ENCODE measurements around the gene PAPOLB. TPM values are rescaled to one million over a fixed set of nuclear protein-coding genes. Genes with fewer than 3 reads are reported as not detected.
"Not testable (repeated sequence)": the region's sequence is repeated elsewhere in the genome, so short reads cannot be mapped to it uniquely, and the experiment has no call there.

Gene PAPOLB
- 0.04 and 0.07 TPM in 2 replicates for total RNA-seq

DNA sequence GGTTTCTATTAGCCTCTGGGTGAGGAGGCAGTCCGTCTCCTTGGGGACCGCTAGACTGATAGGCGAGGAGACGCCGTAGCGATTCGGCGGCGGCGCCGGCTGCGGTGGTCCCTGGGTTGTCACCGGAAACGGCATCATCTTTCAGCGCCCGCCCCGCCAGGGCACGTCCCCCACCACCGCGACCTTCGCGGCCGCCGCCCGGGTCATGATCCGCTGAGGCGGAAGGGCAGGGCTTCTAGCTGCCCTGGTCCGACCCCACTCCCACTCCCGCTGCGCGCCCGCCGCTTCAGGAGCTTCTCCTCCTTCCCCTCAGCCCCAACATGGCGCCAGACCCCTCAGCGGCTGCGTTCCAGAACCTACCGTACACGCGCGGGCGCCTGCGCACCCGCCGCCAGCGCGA, at the start of gene PAPOLB:
Gene PAPOLB (minus strand): TSS at position 358 of the 400 bp plus-strand sequence. CDS start 220 bp downstream, at position 138.
- DNase-seq (ENCODE audit: low read depth, low spot score): no peak

DNA sequence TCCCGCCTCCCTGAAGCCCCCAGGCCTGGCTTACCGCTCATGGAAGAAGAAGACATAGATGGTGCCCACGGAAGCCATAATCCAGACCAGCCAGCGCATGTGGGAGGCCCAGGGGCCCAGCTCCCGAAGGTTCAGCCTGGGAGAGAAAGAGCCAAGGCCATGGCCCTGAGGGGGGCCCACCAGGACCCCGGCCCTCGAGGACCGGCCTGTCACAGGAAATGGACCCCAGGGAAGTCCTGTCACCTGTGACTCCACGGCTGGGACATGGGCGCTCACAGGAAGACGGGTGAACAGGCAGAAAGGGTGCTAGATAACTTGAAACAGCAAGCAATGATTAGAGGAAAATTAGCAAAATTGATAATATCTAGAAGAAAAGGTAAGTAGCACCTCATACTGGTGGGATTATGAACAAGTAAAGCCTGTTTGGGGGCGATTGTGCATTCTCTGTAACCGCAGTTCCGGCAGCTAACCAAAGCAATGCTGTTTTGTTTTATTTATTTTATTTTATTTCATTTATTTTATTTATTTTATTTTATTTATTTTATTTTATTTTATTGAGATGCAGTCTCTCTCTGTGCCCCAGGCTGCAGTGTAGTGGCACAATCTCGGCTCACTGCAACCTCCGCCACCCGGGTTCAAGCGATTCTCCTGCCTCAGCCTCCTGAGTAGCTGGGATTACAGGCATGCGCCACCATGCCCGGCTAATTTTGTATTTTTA, 49.4 kb upstream of the PAPOLB start:
- DNase-seq (ENCODE audit: low read depth, low spot score): no peak

DNA sequence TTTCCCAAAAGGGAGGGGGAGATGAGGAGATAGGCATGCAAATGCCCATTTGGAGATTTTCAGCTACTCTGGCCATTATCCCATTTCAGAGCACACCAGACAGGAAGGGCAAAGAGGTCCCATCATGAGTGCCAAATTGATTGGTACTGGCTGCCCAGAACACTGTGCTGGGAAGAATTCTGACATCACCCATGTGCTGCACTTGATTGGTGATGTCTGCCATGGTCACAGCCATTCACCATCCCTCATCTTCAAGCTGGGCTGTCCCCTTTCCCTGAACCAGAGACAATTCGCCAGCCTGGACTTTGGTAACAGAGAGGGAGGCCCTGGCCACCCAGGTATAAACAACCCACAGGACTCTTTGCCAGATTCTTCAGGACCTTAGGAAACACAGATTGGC, 44.9 kb upstream of the PAPOLB start:
- DNase-seq (ENCODE audit: low read depth, low spot score): no peak

DNA sequence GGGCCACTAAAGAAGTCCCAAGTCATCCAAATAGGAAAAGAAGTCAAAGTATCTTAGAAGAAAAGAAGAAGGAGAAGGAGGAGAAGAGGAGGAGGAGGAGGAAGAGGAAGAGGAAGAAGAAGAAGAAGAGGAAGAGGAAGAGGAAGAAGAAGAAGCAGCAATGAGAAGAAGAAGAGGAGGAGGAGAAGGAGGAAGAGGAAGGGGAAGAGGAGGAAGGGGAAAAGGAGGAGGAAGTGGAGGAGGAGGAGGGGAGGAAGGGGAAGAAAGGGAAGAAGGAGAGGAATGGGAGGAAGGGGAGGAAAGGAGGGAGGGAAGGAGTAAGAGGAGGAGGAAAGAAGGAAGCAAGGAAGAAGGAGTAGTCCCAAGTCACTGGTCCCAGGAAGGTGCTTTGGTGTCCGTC, 43.3 kb upstream of the PAPOLB start:
- no peak for DNase-seq (ENCODE audit: low read depth, low spot score)

DNA sequence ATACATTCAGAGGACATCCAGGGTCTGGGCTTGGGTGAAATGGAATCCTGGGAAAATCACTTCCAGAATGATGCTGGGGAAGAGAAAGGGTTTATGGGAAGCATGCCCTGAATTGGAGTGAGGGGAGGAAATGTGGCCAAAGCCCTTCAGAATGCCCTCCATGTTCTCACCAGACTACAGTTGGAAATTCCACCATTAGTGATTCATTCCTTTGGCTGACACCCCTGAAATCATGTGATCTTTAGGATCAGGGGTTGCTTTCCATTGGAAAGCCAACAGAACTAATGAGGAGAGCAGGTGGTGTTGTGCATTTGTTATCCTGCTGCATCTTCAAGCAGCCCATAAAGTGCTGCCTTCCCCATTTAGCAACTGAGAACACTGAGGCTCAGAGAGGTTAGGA, 42.5 kb upstream of the PAPOLB start:
- no peak for DNase-seq (ENCODE audit: low read depth, low spot score)

DNA sequence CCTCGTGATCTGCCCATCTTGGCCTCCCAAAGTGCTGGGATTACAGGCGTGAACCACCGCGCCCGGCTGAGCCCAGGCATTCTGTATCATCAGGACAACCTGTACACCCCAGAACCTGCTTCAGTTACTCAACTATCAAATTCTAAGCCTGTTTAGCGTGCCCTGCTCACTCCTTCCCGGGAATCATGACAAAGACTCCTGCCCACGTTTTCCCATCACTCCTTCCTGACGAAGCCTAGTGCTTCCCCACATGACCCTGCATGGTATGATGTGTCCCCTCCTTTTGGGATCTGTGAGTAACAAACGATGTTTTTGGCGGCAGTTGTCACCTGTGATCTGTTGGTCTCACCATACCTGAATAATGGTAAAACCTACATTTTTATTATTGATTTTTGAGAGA, 33.9 kb upstream of the PAPOLB start:
- no peak for DNase-seq (ENCODE audit: low read depth, low spot score)

DNA sequence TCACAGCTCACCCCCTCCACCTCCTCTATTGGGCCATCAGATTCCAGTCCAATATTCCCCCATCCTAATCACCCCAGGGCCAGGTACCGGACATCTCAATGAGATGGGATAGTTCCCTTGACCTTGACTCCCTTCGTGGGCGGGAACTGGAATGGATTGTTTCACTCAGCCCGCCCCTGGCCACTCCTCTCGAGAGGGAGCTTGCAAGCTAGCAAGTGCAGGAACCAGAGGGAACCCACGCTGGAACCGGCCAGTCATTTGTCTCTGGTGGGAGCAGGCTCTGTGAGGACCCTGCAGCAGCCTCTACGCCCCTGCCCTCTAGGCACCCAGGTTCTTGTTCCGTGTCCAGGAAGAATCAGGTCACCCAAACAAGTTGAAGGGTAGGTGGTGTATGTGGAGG, 32.7 kb upstream of the PAPOLB start:
- DNase-seq (ENCODE audit: low read depth, low spot score): no peak

DNA sequence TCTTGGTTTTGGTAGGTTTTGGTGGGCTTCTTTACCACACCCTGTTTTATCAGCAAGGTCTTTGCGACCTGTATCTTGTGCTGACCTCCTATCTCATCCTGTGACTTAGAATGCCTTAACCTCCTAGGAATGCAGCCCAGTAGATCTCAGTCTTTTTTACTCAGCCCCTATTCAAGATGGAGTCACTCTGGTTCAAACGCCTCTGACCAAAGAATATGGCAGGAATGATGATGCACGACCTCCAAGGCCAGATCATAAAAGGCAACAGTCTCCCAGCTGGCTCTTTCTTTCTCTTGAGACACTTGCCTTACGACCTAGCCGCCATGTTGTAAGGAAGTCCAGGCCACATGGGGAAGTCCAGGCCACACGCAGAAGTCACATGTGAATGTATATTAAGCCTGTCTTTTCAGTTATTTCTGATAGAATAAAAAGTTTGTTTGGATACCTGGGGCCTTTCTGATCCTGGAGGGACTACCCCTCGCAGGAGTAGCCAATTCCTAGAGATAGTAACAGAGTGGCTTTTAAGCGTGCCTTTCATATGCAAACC, 32.2 kb upstream of the PAPOLB start:
- DNase-seq (ENCODE audit: low read depth, low spot score): no peak

DNA sequence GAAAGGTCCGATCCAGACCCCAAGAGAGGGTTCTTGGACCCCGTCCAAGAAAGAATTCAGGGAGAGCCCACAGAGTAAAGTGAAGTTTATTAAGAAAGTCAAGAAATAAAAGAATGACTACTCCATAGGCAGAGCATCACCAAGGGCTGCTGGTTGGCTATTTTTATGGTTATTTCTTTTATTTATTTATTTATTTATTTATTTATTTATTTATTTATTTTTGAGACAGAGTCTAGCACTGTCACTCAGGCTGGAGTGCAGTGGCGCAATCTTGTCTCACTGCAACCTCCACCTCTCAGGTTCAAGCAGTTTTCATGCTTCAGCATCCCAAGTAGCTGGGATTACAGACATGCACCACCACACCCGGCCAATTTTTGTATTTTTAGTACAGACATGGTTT, 31.4 kb upstream of the PAPOLB start:
- DNase-seq (ENCODE audit: low read depth, low spot score): not testable (repeated sequence)

DNA sequence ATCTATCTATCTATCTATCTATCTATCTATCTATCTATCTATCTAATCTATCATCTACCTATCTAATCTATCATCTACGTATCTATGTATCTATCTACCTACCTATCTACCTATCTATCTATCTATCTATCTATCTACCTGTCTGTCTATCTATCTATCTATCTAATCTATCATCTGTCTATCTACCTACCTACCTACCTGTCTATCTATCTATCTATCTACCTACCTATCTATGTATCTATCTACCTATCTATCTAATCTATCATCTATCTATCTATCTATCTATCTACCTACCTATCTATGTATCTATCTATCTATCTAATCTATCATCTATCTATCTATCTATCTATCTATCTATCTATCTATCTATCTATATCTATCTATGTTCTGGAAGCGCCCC, 29.7 kb upstream of the PAPOLB start:
- DNase-seq (ENCODE audit: low read depth, low spot score): not testable (repeated sequence)

DNA sequence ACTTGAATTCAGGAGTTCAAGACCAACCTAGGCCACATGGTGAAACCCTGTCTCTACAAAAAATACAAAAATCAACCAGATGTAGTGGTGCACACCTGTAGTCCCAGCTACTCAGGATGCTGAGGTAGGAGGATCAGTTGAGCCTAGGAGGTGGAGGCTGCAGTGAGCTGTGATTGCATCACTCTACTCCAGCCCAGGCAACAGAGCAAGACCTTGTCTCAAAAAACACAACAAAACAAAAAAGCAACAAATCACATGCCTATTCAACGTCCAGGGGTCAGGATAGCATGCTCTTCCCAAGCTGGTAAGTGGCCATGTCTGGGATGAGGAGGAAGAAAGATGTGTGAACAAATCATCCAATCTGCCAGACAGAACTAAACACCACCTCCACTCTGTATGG, 27.9 kb upstream of the PAPOLB start:
- DNase-seq (ENCODE audit: low read depth, low spot score): no peak

DNA sequence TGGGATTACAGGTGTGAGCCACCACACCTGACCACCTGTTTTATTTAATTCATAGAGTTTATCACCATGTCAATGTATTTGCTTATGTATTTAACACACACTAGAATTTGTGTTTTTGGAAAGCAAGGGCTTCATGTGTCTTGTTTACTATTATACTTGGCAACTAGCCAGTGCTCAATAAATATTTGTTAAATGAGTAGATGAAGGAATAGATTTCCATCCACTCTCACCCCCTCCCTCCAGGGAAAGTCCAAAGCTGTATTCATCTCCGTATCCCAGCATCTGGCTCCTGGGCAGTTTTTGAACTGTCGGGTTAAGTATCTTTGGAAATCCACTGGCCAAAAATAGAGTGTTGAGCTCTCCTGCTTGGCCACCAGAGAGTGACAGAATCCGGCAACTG, 26.3 kb upstream of the PAPOLB start:
- no peak for DNase-seq (ENCODE audit: low read depth, low spot score)

DNA sequence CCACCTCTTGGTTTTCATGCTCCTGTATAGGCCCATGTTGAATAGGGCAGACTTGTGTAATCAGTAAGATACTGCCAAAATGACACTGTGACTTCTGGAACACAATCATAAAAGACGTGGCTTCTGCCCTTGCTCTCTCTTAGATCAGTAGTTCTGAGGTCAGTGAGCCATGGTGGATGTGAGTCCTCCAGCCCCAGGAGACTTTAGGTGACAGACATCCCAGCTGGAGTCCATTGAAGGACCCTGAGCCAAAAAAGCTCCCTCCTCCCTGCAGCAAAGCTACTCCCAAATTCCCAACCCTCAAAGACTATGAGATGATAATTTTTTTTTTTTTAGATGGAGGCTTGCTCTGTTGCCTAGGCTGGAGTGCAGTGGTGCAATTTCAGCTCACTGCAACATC, 24.8 kb upstream of the PAPOLB start:
- no peak for DNase-seq (ENCODE audit: low read depth, low spot score)

DNA sequence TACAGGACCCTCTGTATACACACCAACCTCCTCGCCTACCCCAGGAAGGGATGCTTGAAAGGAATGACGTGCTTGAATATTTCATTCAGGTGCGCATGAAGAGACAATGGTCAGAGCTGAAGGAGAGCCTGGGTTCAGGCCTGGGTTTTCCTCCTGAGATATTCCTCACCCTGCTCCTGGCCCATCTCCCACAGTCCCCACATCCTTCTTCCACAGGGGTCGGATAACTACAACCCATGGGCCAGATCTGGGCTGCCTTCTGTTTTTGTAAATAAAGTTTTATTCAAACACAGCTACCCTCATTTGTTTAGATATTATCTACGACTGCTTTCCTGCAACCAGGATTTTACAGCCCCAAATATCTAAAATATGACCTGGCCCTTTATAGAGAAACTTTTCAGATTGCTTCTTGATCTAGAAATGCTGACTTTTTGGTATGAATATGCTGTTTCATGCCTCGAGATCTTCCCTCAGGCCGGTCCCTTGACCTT, 23.5 kb upstream of the PAPOLB start:
- no peak for DNase-seq (ENCODE audit: low read depth, low spot score)

DNA sequence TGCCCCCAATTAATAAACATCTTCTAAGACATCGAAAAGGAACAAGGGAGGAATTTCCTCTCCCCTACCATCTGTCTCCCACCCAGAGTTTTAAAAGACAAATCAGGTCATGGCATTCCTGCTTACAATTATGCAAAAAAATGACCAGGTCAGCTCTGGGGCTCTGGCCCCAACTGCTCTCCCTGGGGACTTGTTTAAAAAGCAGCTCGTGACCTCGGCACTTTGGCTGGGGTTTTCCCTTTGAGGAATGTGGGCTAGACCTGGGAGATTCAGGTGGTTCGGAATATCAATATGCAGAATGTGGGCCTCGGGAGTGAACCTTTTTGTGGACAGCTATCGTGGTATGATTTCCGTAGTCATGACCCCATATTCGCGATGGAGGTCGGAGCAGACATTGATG, 22.3 kb upstream of the PAPOLB start:
- no peak for DNase-seq (ENCODE audit: low read depth, low spot score)

DNA sequence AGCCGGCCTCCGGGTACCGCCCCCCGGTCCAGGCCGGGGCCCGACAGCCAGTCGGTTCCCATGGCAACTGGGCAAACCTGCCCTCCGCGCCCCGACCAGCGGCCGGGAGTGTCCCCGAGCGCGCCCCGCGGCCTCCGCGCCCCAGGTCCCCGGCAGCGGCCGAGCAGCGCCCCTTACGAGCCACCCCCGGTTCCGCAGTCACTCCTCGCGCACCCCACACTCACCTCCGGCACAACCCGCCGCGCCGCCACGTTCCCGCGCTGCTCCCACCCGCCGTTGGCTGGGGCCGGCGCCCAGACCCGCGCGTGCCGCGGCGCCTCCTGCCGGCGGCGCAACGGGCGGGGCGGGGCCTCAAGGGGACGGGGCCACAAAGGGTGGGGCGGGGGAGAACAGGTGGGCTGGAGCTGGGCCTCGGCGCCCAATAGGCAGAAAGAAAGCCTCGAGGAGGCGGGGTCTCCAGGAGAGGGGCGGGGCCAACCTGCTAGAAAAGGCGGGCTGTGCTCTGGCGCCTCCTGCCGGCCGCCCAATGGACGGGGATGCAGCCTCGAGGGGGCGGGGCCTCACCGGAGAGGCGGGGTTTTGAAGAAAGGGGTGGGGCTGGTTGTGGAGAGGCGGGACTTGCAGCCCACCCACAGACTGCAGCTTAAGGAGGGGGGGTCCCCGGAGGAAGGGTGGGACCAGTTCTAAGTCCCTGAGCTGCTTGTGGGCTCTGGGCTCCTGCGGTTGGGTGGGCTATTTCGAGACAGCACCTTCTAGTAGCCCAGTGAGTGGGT, 21.7 kb upstream of the PAPOLB start, which contains the start of gene RADIL:
Gene RADIL (minus strand): TSS at position 345 of the 773 bp plus-strand sequence. CDS start 5,577 bp downstream, outside the sequence.
- DNase-seq (ENCODE audit: low read depth, low spot score): peak; percentile 61

DNA sequence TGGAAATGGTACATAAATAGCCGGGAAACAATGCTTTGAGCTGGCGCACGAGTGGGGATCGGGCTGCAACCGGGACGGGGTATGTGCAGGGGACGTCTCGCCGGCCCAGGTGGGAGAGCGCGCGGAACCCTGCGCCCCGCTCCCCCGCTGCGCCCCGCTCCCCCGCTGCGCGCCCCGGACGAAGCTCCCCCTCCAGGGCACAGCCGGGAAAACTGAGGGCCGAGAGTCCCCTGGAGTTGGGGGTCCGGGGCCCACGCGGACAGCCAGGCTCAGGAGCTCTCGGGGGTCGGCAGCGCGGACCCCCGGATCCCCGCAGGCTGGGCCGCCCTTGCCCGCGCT, 21.2 kb upstream of the PAPOLB start:
- no peak for DNase-seq (ENCODE audit: low read depth, low spot score)

DNA sequence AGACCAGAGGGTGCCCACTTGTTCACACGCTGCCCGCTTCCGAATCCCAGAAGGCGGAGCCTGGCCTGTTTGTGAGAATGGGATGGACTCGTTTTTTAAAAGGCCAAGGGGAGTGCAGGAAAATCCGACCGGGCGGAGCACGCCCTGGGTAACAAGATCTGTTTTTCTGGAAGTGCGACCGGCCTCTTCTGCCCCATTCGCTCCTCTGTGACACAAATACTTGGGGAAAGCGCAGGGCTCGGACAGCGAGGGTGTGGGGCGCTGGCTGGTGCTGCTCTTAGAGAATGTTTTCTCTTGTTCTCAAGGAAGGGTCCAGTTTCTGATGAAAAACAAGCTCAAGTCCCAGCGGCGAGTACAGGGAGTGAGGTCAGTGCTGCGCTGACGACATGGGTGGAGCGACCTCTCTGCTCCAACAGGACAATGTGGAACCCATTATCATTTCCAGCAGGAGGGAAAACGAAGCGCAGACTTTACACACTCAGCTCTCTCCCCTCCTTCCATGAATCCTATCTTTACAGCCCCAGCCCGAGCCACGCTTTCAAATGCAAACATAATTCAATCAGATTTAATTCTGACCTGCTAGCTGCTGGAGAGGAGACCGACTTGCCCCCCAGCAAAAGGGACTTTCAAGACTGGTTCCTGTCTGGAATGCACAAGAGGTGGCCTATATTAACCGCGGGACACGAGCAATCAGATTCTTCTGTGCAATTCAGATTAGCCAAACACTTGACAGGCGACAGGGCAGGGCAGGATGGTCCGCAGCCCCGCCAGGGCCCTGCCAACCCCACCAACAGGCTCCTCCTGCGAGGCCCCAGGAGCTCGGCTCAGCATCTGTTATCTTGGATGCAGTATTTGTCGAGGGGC, 20.6 kb upstream of the PAPOLB start:
- DNase-seq (ENCODE audit: low read depth, low spot score): no peak

DNA sequence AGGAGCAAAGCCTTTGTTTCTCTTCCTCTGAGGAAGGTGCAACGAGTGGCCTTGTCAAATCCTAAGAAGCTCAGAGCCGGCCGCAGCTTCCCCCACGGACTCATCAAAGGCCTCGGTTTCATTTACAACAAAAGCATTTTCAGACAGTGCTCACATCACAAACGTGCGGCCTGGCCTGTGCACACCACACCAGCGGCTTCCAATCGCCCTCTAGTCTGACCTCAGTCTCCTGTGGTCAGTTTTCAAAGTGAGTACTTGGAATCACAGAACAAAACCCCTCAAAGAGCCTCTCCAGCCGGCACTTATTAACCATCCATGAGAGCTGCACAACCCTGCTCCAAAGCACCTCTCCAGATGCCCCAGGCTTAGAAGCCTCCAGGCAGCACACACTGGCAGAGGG, 18.4 kb upstream of the PAPOLB start:
- no peak for DNase-seq (ENCODE audit: low read depth, low spot score)

DNA sequence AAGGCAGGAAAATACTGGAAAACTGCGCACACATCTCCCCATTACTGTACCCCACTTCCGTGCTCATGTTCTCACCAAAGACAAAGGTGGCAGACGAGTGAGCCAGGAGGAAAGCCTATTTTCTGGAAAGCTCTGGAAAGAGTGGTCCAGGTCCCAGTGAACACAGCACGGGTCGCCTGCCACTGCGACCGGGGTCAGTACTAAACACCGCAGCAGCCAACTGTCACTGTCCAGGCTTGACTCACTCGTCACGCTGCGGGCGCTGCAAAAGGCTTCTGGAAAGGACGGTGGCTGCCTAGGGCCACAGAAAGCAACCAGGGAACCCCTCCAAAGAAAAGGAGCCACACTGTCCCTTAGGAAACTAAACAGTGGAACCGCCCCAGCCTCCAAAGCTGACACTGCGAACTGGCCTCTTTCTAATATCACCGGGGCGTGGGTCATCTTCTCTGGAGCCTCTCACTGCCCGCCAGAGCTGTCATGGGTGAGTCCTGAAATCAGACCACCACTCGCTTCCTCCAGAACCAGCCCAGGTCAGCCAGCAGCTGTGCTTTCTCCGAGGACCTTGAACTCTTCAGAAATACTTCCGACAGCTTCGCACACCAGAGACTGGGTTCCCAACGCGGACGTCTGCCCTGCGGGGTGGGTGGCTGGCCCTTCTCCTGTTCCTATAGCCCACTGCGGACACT, 17.7 kb upstream of the PAPOLB start:
- DNase-seq (ENCODE audit: low read depth, low spot score): no peak

Measured in pulmonary artery endothelial cell (primary cell).